Chondrocyte (in vitro differentiated cells): Measurements from ENCODE around the gene EPB41L2. TPM values are rescaled to one million over a fixed set of nuclear protein-coding genes. Genes with fewer than 3 reads are reported as not detected.

Experiments used
- DNase-seq: peaks from one replicate; pipeline ENCODE4 v3.0.0; 2021; ENCODE audit warnings: mixed read lengths, low spot score
- H3K27ac Mint-ChIP-seq: one replicate; pipeline ENCODE4 v1.8.0; 2021; ENCODE audit warnings: mild to moderate bottlenecking, moderate library complexity, mixed read lengths; ENCODE audit not compliant: unreplicated experiment
- H3K27me3 Mint-ChIP-seq: 2 replicates; pipeline ENCODE4 v1.8.0; 2021; ENCODE audit warnings: low read depth, mixed read lengths
- H3K36me3 Mint-ChIP-seq: 2 replicates; pipeline ENCODE4 v1.8.0; 2021; ENCODE audit warnings: low read depth, mixed read lengths
- H3K4me1 Mint-ChIP-seq: 2 replicates; pipeline ENCODE4 v1.8.0; 2021; ENCODE audit warnings: low read depth, mild to moderate bottlenecking, mixed read lengths
- H3K4me3 Mint-ChIP-seq: one replicate; pipeline ENCODE4 v1.8.0; 2021; ENCODE audit warnings: mild to moderate bottlenecking, moderate library complexity, mixed read lengths; ENCODE audit not compliant: unreplicated experiment
- H3K9me3 Mint-ChIP-seq: 2 replicates; pipeline ENCODE4 v1.8.0; 2021; ENCODE audit warnings: low read depth, mixed read lengths
- CTCF ChIP-seq: fragments of 200-600 bp; sonication (generic); IDR thresholded peaks from 2 replicates; pipeline ENCODE4 v1.5.0; 2021; ENCODE audit warnings: antibody characterized with exemption, mild to moderate bottlenecking, moderate library complexity
- total RNA-seq: library from RNA; stranded (reverse); gene quantifications from 3 replicates; pipeline ENCODE4 v1.2.1, GENCODE V29; 2021

EPB41L2 gene
- total RNA-seq, 1 donor from 2014 or later, result 65.8 TPM

- no peak for DNase-seq
- H3K4me3 Mint-ChIP-seq, result no peak overlapping the region
- H3K27me3 Mint-ChIP-seq, result no peaks in the 10 kb centered on the region
- H3K9me3 Mint-ChIP-seq, result no peaks in the 10 kb centered on the region
- no peak overlapping the region for H3K27ac Mint-ChIP-seq
- peaks cover 12% of the 10 kb centered on the region for H3K4me1 Mint-ChIP-seq
- no peak for TF ChIP-seq CTCF
- H3K36me3 Mint-ChIP-seq, result peaks cover 2% of the 10 kb centered on the region
Observed at GRCh38 chr6:130886966-130887365, 176.1 kb downstream of the EPB41L2 start.

GRCh38 chr6:130885392-130886192 is 177.5 kb downstream of the EPB41L2 start:
- Mint-ChIP-seq H3K27ac (no peak overlapping the region), H3K9me3 (no peaks in the 10 kb centered on the region), H3K4me1 (peaks cover 7% of the 10 kb centered on the region), H3K27me3 (no peaks in the 10 kb centered on the region), H3K36me3 (peaks cover 2% of the 10 kb centered on the region), H3K4me3 (no peak overlapping the region)
- TF ChIP-seq CTCF, result peak; percentile 99
- no peak for DNase-seq

- DNase-seq, result no peak
- Mint-ChIP-seq H3K4me1 (no peaks in the 10 kb centered on the region), H3K9me3 (no peaks in the 10 kb centered on the region), H3K27me3 (no peaks in the 10 kb centered on the region), H3K36me3 (peaks cover 4% of the 10 kb centered on the region), H3K27ac (no peak overlapping the region), H3K4me3 (no peak overlapping the region)
- no peak for TF ChIP-seq CTCF
Observed at GRCh38 chr6:130882370-130882769, 180.7 kb downstream of the EPB41L2 start.

GRCh38 chr6:130879826-130880225 is 183.2 kb downstream of the EPB41L2 start:
- Mint-ChIP-seq H3K9me3 (no peaks in the 10 kb centered on the region), H3K27ac (no peak overlapping the region), H3K27me3 (no peaks in the 10 kb centered on the region), H3K4me1 (no peaks in the 10 kb centered on the region), H3K4me3 (no peak overlapping the region), H3K36me3 (peaks cover 6% of the 10 kb centered on the region)
- no peak for TF ChIP-seq CTCF
- DNase-seq, result no peak

GRCh38 chr6:130873746-130874145 is 189.3 kb downstream of the EPB41L2 start:
- H3K27me3 Mint-ChIP-seq, result no peaks in the 10 kb centered on the region
- no peak for DNase-seq
- no peak overlapping the region for H3K4me3 Mint-ChIP-seq
- H3K9me3 Mint-ChIP-seq, result no peaks in the 10 kb centered on the region
- H3K27ac Mint-ChIP-seq, result no peak overlapping the region
- no peak for TF ChIP-seq CTCF
- peaks cover 3% of the 10 kb centered on the region for H3K4me1 Mint-ChIP-seq
- peaks cover 10% of the 10 kb centered on the region for H3K36me3 Mint-ChIP-seq
